ENCODE data around the gene REM2.
A peak's percentile ranks its signal among the peaks of the same experiment; 100 is the strongest.

Gene REM2

GRCh38 chr14:22929961-22930364 lies 46.9 kb downstream of the REM2 start:
- no peak for DNase-seq (ENCODE audit: low read depth, low spot score)
- Histone ChIP-seq H3K4me3 (ENCODE audit: low read length) (peak overlapping the region; percentile 56; the same call in 1 of the 2 replicates), H3K27ac (ENCODE audit: low read length) (no peak overlapping the region), H3K4me1 (ENCODE audit: control insufficient read depth, insufficient read depth, low read length) (no peaks in the 10 kb centered on the region), H3K9me3 (ENCODE audit: control insufficient read depth, insufficient read depth, low read length) (no peaks in the 10 kb centered on the region), H3K36me3 (ENCODE audit: control insufficient read depth, insufficient read depth, low read length) (peaks cover 3% of the 10 kb centered on the region; the same call in 1 of the 2 replicates), H3K27me3 (ENCODE audit: control insufficient read depth, insufficient read depth, low read length) (no peaks in the 10 kb centered on the region)
- WGBS (ENCODE audit: insufficient coverage, insufficient read length): no CpG with 5 or more reads among the region's 2 CpGs

- no peak for DNase-seq (ENCODE audit: low read depth, low spot score)
- no CpG with 5 or more reads among the region's 3 CpGs for WGBS (ENCODE audit: insufficient coverage, insufficient read length)
- Histone ChIP-seq H3K4me1 (ENCODE audit: control insufficient read depth, insufficient read depth, low read length) (no peaks in the 10 kb centered on the region), H3K36me3 (ENCODE audit: control insufficient read depth, insufficient read depth, low read length) (peaks cover 3% of the 10 kb centered on the region; the same call in 1 of the 2 replicates), H3K9me3 (ENCODE audit: control insufficient read depth, insufficient read depth, low read length) (no peaks in the 10 kb centered on the region), H3K4me3 (ENCODE audit: low read length) (no peak overlapping the region), H3K27ac (ENCODE audit: low read length) (no peak overlapping the region), H3K27me3 (ENCODE audit: control insufficient read depth, insufficient read depth, low read length) (no peaks in the 10 kb centered on the region)
Measured at GRCh38 chr14:22932146-22932545, 49.1 kb downstream of the REM2 start.

GRCh38 chr14:22935156-22935555 lies 52.1 kb downstream of the REM2 start:
- no peak overlapping the region for H3K4me3 ChIP-seq (ENCODE audit: low read length)
- WGBS (ENCODE audit: insufficient coverage, insufficient read length): no CpG with 5 or more reads among the region's 1 CpG
- H3K9me3 ChIP-seq (ENCODE audit: control insufficient read depth, insufficient read depth, low read length): no peaks in the 10 kb centered on the region
- no peak for DNase-seq (ENCODE audit: low read depth, low spot score)
- no peaks in the 10 kb centered on the region for H3K36me3 ChIP-seq (ENCODE audit: control insufficient read depth, insufficient read depth, low read length)
- H3K27ac ChIP-seq (ENCODE audit: low read length): no peak overlapping the region
- H3K27me3 ChIP-seq (ENCODE audit: control insufficient read depth, insufficient read depth, low read length): no peaks in the 10 kb centered on the region
- H3K4me1 ChIP-seq (ENCODE audit: control insufficient read depth, insufficient read depth, low read length): no peaks in the 10 kb centered on the region
